Measurements from ENCODE around the gene SLC38A10.

The SLC38A10 gene

DNA sequence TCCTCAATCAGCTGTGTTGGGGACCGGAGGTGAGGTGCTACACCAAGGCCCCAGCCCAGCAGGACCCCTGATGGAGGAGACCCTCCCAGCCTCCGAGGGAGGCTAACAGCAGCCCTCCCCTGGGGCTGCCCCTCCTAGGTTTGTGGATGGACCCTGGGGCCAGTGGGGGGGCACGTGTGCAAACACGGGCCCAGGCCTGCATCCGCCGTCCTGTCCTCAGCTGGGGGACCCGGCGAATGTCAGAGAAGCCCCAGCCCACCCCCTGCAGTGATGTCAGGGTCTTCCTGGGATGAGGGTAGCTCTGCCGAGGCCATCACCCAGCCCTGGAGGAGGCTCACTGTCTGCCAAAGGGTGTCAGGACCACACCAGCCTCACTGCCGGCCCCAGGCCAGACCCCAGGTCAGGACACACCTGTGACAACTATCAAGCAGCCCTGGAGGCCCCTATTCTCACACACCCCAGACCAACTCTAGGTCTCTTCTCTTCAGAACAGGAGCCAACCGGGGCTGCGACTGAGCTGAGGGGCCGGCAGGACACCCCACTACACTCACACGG, 99.1 kb downstream of the SLC38A10 start:
- Histone ChIP-seq H3K4me3 (ENCODE audit: low read depth in 1 of 2, low read length in 1 of 2) (no peak overlapping the region), H3K9me3 (no peaks in the 10 kb centered on the region), H3K4me1 (ENCODE audit: control insufficient read depth in 1 of 2, insufficient read depth in 1 of 2, low read depth in 1 of 2, low read length in 1 of 2) (peaks cover 0 to 3% of the 10 kb centered on the region in 2 experiments), H3K27ac (no peak overlapping the region), H3K27me3 (no peaks in the 10 kb centered on the region), H3K36me3 (peaks cover 26% of the 10 kb centered on the region)
- TF ChIP-seq, protein P1, sequence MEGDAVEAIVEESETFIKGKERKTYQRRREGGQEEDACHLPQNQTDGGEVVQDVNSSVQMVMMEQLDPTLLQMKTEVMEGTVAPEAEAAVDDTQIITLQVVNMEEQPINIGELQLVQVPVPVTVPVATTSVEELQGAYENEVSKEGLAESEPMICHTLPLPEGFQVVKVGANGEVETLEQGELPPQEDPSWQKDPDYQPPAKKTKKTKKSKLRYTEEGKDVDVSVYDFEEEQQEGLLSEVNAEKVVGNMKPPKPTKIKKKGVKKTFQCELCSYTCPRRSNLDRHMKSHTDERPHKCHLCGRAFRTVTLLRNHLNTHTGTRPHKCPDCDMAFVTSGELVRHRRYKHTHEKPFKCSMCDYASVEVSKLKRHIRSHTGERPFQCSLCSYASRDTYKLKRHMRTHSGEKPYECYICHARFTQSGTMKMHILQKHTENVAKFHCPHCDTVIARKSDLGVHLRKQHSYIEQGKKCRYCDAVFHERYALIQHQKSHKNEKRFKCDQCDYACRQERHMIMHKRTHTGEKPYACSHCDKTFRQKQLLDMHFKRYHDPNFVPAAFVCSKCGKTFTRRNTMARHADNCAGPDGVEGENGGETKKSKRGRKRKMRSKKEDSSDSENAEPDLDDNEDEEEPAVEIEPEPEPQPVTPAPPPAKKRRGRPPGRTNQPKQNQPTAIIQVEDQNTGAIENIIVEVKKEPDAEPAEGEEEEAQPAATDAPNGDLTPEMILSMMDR (IDR thresholded peaks at IDR 0.05) = no peak
